ENCODE data around the gene NUDC. TPM values are rescaled to one million over a fixed set of nuclear protein-coding genes. Genes with fewer than 3 reads are reported as not detected.

Gene NUDC
- total and polyA plus RNA-seq, 2 of the 13 experiments (the other 11 are each of a cell fraction or from before 2014, with no cell fraction given) = 34.7 to 104 TPM

- ATAC-seq = no peak
- no peaks in the 10 kb centered on the region for H4K20me1 ChIP-seq (ENCODE audit: insufficient read depth, low read length)
- peaks cover 32% of the 10 kb centered on the region for H3K4me1 ChIP-seq (ENCODE audit: insufficient read depth, low read length)
- no peak overlapping the region for H3K27ac ChIP-seq (ENCODE audit: extremely low read length, insufficient read depth, low read length)
- 87% methylated on average over 3 of the region's 3 CpGs for WGBS (ENCODE audit: low lambda C conversion rate)
- no peak for FAIRE-seq
- no peak overlapping the region for H2AFZ ChIP-seq (ENCODE audit: low read length)
- H3K9ac ChIP-seq (ENCODE audit: insufficient read depth, low read depth, low read length) = no peak overlapping the region
- BruUV-seq (replicated peaks) = no TSS peak
- CTCF ChIA-PET (ENCODE audit: low intra/inter-chr PET ratio, low total read pairs) = no interaction called here
- H3K36me3 ChIP-seq (replicated peaks in 1 of 2; ENCODE audit: control insufficient read depth in 1 of 2, insufficient read depth in 2 of 2, low read length in 2 of 2) = no peaks in the 10 kb centered on the region; a peak in 1 of 5 replicates
- no peak overlapping the region for H3K4me3 ChIP-seq (replicated peaks in 1 of 3; ENCODE audit: insufficient read depth in 1 of 3, low read depth in 2 of 3, low read length in 3 of 3)
- intact Hi-C loops (cut with micrococcal nuclease; ENCODE audit: unreplicated experiment) = no loop called here
- in situ Hi-C loops (cut with HindIII; ENCODE audit: extremely low pct_ligation_motif_present, low pct_unique_long_range_greater_than_20kb) = no loop called here
- POLR2A ChIA-PET = interaction anchor here (2.3 kb wide), 1 partner anchor 43 kb away, joined by 7 read pairs; the partner anchor contains the start of gene NR0B2
- DNase-seq (ENCODE audit: low spot score) = no peak
- H3K9me3 ChIP-seq (ENCODE audit: low read length) = no peaks in the 10 kb centered on the region
- TF ChIP-seq ZNF441 (CRISPR knock-in tag; IDR thresholded peaks at IDR 0.05; ENCODE audit: borderline replicate concordance) (no peak), ZFP36L1 (CRISPR knock-in tag; IDR thresholded peaks at IDR 0.05) (no peak), HNF1A (IDR thresholded peaks at IDR 0.05; ENCODE audit: low read depth) (no peak), HNF1A (CRISPR knock-in tag; IDR thresholded peaks at IDR 0.05; ENCODE audit: borderline replicate concordance) (no peak), ZNF274 (CRISPR knock-in tag; IDR thresholded peaks at IDR 0.05) (no peak)
- H3K27me3 ChIP-seq (ENCODE audit: control insufficient read depth in 1 of 2, insufficient read depth in 2 of 2, low read length in 2 of 2) = no peaks in the 10 kb centered on the region; a peak in 1 of 5 replicates
- no peaks in the 10 kb centered on the region for H3K79me2 ChIP-seq (ENCODE audit: insufficient read depth, low read length)
- no peak overlapping the region for H3K4me2 ChIP-seq (ENCODE audit: low read depth, low read length)
Measured at GRCh38 chr1:26956321-26956720, 34.8 kb downstream of the NUDC start.

All from HepG2 (cell line).